Memory B cell (primary cell): ENCODE data around the gene HSF4.

Source experiments
- ATAC-seq: fragments of 150-1000 bp; cut with Tn5 transposase; 2 replicates; pipeline ENCODE4 v1.10.0; 2021; ENCODE audit warnings: low read depth, mild to moderate bottlenecking, moderate library complexity
- DNase-seq, 2 donors: peaks; one replicate each; pipeline ENCODE4 v3.0.0; 2022; ENCODE audit warnings: low spot score in 2 of 2
- H3K27ac Mint-ChIP-seq: one replicate; pipeline ENCODE4 v1.8.0; 2022; ENCODE audit warnings: mild to moderate bottlenecking, moderate library complexity, mixed read lengths
- H3K27me3 Mint-ChIP-seq: one replicate; pipeline ENCODE4 v1.8.0; 2022; ENCODE audit warnings: mixed read lengths
- H3K36me3 Mint-ChIP-seq: one replicate; pipeline ENCODE4 v1.8.0; 2022; ENCODE audit warnings: mild to moderate bottlenecking, mixed read lengths
- H3K4me1 Mint-ChIP-seq: one replicate; pipeline ENCODE4 v1.8.0; 2022; ENCODE audit warnings: mixed read lengths
- H3K4me3 Mint-ChIP-seq: one replicate; pipeline ENCODE4 v1.8.0; 2022; ENCODE audit warnings: mild to moderate bottlenecking, moderate library complexity, mixed read lengths
- H3K9me3 Mint-ChIP-seq: one replicate; pipeline ENCODE4 v1.8.0; 2022; ENCODE audit warnings: mixed read lengths

HSF4 gene

GRCh38 chr16:67191411-67191994 is 27.0 kb downstream of the HSF4 start:
- no peaks in the 10 kb centered on the region for H3K9me3 Mint-ChIP-seq
- DNase-seq (no peak), ATAC-seq (no peak)
- peak overlapping the region; percentile 92 for H3K4me3 Mint-ChIP-seq
- peaks cover 8% of the 10 kb centered on the region for H3K36me3 Mint-ChIP-seq
- peak overlapping the region; percentile 87 for H3K27ac Mint-ChIP-seq
- H3K27me3 Mint-ChIP-seq: peaks cover 1% of the 10 kb centered on the region
- H3K4me1 Mint-ChIP-seq: peaks cover 24% of the 10 kb centered on the region

DNA sequence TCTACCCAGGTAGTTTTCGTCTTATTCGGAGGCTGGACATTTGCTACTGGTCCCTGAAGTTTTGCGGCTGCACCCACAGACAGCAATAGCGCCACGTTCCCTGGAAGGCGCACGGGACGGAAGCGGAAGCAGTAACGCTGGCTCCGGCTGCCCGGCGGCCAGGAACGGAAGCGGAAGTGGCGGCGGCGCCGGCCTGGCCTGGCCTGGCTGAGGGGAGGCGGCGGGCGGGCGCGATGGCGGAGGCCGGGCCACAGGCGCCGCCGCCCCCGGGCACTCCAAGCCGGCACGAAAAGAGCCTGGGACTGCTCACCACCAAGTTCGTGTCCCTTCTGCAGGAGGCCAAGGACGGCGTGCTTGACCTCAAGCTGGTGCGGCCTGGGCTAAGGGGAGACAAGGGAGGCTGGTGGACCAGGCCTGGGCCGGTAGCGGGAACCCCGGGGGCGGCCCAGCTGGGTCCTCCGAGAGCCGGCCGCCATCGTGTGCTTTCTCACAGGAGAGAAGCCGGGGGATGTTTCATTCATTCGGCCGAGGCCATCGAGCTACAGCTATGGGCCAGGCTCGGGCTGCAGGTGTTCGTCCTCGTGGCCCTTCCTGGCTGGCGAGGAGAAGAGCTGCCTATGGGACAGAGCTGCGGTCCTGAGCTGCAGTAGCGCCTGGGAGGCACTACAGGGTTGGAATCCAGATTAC is 27.6 kb downstream of the HSF4 start, which contains the start of gene E2F4:
E2F4 (plus strand) TSS at position 161 of the 687 bp plus-strand sequence; CDS start at position 234, 73 bp downstream.
- H3K36me3 Mint-ChIP-seq: peaks cover 14% of the 10 kb centered on the region
- no peaks in the 10 kb centered on the region for H3K9me3 Mint-ChIP-seq
- peak within 1 kb of the TSS; percentile 92 for H3K4me3 Mint-ChIP-seq
- peak within 1 kb of the TSS; percentile 87 for H3K27ac Mint-ChIP-seq
- peaks cover 1% of the 10 kb centered on the region for H3K27me3 Mint-ChIP-seq
- DNase-seq: peak; percentile 81 to 83
- peaks cover 27% of the 10 kb centered on the region for H3K4me1 Mint-ChIP-seq
- ATAC-seq: peak; percentile 99

DNA sequence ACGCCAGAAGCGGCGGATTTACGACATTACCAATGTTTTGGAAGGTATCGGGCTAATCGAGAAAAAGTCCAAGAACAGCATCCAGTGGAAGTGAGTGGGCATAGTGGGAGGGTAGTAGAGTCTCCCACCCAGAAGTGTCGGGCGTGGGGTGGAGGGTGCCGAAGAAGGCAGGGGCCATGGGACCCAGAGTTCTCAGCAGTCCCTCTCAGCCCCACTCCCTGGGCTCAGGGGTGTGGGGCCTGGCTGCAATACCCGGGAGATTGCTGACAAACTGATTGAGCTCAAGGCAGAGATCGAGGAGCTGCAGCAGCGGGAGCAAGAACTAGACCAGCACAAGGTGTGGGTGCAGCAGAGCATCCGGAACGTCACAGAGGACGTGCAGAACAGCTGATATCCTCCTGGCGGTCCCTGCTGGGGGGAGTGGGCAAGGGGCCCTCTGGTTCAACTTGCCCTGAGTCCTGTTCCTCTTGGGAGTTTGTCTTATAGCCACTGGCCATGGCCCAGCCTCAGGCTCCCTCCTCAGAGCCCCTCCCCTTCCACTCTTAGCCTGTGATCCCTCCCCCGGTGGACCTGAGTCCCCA is 28.3 kb downstream of the HSF4 start:
- Mint-ChIP-seq H3K9me3 (no peaks in the 10 kb centered on the region), H3K27me3 (peaks cover 1% of the 10 kb centered on the region), H3K4me1 (peaks cover 27% of the 10 kb centered on the region), H3K27ac (peak overlapping the region; percentile 87), H3K4me3 (peak overlapping the region; percentile 92), H3K36me3 (peaks cover 14% of the 10 kb centered on the region)
- DNase-seq (no peak), ATAC-seq (no peak)

GRCh38 chr16:67193536-67193935 is 29.0 kb downstream of the HSF4 start:
- Mint-ChIP-seq H3K4me3 (peak overlapping the region; percentile 92), H3K9me3 (no peaks in the 10 kb centered on the region), H3K27me3 (no peaks in the 10 kb centered on the region), H3K27ac (peak overlapping the region; percentile 20), H3K36me3 (peaks cover 16% of the 10 kb centered on the region), H3K4me1 (peaks cover 29% of the 10 kb centered on the region)
- ATAC-seq (no peak), DNase-seq (no peak)

GRCh38 chr16:67194260-67194659 is 29.7 kb downstream of the HSF4 start:
- no peak for ATAC-seq

DNA sequence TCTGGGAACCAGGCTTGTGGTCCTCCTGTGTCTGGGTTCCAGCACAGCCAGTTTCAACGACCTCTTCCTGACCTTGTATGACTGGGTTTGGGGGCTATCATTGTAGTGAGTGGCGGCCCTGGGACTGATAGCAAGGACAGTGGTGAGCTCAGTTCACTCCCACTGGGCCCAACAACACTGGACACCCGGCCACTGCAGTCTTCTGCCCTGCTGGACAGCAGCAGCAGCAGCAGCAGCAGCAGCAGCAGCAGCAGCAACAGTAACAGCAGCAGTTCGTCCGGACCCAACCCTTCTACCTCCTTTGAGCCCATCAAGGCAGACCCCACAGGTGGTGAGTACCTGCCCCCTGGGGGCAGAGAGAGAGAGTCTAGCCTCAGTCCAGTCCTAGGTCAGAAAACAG is 31.1 kb downstream of the HSF4 start:
- H3K9me3 Mint-ChIP-seq: no peaks in the 10 kb centered on the region

More at GRCh38 chr16:67194260-67194659, 29.7 kb downstream of the HSF4 start:
- Mint-ChIP-seq H3K4me1 (peaks cover 29% of the 10 kb centered on the region), H3K27ac (no peak overlapping the region), H3K27me3 (no peaks in the 10 kb centered on the region), H3K4me3 (no peak overlapping the region), H3K9me3 (no peaks in the 10 kb centered on the region), H3K36me3 (peaks cover 16% of the 10 kb centered on the region)
- no peak for DNase-seq

DNA sequence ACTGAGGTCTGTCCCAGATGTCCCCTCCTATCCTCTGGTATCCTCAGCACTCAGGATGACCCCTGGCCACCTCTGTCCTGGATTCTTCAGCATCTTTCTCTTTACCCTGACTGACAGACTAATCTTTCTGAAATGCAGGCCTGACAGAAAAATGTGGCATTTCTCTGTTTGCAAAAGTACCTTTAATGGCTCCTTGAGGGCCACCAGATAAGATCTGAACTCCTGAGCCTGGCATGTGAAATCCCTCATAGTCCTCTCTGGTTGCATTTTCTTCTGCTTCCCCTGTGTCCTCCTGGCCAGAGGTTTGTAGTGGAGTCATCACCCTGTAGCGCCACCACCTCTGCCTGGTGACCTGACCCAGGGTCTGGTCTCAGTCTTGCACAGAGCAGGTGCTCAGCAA is 32.3 kb downstream of the HSF4 start:
- no peak overlapping the region for H3K4me3 Mint-ChIP-seq
- DNase-seq (no peak), ATAC-seq (no peak)
- peaks cover 22% of the 10 kb centered on the region for H3K36me3 Mint-ChIP-seq
- H3K9me3 Mint-ChIP-seq: no peaks in the 10 kb centered on the region
- peaks cover 25% of the 10 kb centered on the region for H3K4me1 Mint-ChIP-seq
- H3K27me3 Mint-ChIP-seq: no peaks in the 10 kb centered on the region
- H3K27ac Mint-ChIP-seq: no peak overlapping the region

More for the DNA sequence above, 31.1 kb downstream of the HSF4 start:
- ATAC-seq (no peak), DNase-seq (no peak)
- Mint-ChIP-seq H3K36me3 (peaks cover 20% of the 10 kb centered on the region), H3K4me1 (peaks cover 31% of the 10 kb centered on the region), H3K27me3 (no peaks in the 10 kb centered on the region), H3K27ac (no peak overlapping the region), H3K4me3 (no peak overlapping the region)

- no peaks in the 10 kb centered on the region for H3K9me3 Mint-ChIP-seq
- no peak for DNase-seq
- H3K27ac Mint-ChIP-seq: no peak overlapping the region
- H3K36me3 Mint-ChIP-seq: peaks cover 22% of the 10 kb centered on the region
- peaks cover 22% of the 10 kb centered on the region for H3K4me1 Mint-ChIP-seq
- no peaks in the 10 kb centered on the region for H3K27me3 Mint-ChIP-seq
- no peak for ATAC-seq
- H3K4me3 Mint-ChIP-seq: no peak overlapping the region
Measured at GRCh38 chr16:67197704-67198103, 33.2 kb downstream of the HSF4 start.

GRCh38 chr16:67198238-67198734 is 33.7 kb downstream of the HSF4 start:
- Mint-ChIP-seq H3K4me1 (peaks cover 18% of the 10 kb centered on the region), H3K4me3 (no peak overlapping the region)

GRCh38 chr16:67199011-67199807 is 34.7 kb downstream of the HSF4 start, which contains the start of gene ELMO3:
Gene ELMO3 (plus strand): TSS chr16:67199131. CDS start chr16:67199327, 196 bp downstream.
- DNase-seq (no peak), ATAC-seq (peak; percentile 68)
- H3K27me3 Mint-ChIP-seq: no peaks in the 10 kb centered on the region
- H3K27ac Mint-ChIP-seq: no peak within 1 kb of the TSS
- H3K9me3 Mint-ChIP-seq: no peaks in the 10 kb centered on the region
- H3K4me3 Mint-ChIP-seq: peak within 1 kb of the TSS; percentile 46
- H3K36me3 Mint-ChIP-seq: peaks cover 22% of the 10 kb centered on the region
- H3K4me1 Mint-ChIP-seq: peaks cover 12% of the 10 kb centered on the region

More at GRCh38 chr16:67198238-67198734, 33.7 kb downstream of the HSF4 start:
- ATAC-seq (peak; percentile 71), DNase-seq (no peak)
- H3K9me3 Mint-ChIP-seq: no peaks in the 10 kb centered on the region
- H3K27ac Mint-ChIP-seq: no peak overlapping the region
- peaks cover 22% of the 10 kb centered on the region for H3K36me3 Mint-ChIP-seq
- H3K27me3 Mint-ChIP-seq: no peaks in the 10 kb centered on the region

DNA sequence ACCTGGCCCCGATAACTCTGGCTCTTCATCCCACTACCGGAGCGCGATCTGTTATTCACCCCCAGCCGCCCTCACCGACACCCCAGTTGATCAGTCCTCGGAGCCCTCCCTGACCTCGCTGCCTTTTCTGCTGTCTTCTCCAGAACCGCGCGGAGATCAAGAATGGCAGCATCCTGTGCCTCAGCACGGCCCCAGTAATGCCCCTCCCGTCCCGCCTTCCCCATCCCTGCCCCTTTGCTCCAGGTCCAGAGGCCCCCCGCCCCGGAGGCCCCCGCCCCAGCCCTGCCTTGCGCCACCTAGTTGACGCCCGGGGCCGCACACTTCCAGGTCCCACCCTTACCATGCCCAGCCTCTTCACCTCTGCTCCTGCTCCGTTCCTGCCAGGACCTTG is 35.3 kb downstream of the HSF4 start:
- peaks cover 12% of the 10 kb centered on the region for H3K4me1 Mint-ChIP-seq
- no peaks in the 10 kb centered on the region for H3K9me3 Mint-ChIP-seq
- H3K27me3 Mint-ChIP-seq: no peaks in the 10 kb centered on the region
- no peak overlapping the region for H3K27ac Mint-ChIP-seq
- DNase-seq (no peak), ATAC-seq (peak; percentile 12)
- peaks cover 22% of the 10 kb centered on the region for H3K36me3 Mint-ChIP-seq
- peak overlapping the region; percentile 46 for H3K4me3 Mint-ChIP-seq

GRCh38 chr16:67200491-67200890 is 35.9 kb downstream of the HSF4 start:
- no peak for ATAC-seq
- no peak overlapping the region for H3K27ac Mint-ChIP-seq

DNA sequence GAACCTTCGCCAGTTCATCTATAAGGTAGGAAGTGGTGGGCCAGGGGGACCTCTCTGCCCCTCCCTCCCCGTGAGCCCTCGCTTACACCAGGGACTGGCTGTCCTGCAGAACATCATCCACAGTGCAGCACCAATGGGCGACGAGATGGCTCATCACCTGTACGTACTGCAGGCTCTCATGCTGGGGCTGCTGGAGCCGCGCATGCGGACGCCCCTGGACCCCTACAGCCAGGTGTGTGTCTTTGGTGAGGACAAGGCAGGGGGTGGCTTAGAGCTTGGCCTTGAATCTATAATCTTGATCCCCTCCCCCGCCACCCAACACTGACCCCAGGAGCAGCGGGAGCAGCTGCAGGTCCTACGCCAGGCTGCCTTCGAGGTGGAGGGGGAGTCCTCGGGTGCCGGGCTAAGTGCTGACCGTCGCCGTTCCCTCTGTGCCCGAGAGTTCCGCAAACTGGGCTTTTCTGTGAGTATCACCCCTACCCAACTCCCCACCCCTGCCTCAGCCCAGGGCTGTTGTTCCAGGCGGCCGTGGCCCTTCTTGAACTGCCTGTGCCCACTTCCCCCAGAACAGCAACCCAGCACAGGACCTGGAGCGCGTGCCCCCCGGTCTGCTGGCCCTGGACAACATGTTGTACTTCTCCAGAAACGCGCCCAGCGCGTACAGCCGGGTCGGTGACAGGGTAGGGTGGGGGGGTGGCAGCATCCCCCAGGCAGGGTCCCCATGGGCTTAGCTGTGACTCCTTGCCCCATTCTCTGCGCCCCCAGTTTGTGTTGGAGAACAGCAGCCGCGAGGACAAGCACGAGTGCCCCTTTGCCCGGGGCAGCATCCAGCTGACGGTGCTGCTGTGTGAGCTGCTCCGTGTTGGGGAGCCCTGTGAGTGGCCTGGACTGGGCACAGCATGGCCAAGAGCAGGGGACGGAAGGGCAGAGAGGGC is 37.1 kb downstream of the HSF4 start:
- no peak for DNase-seq
- ATAC-seq: no peak
- Mint-ChIP-seq H3K27me3 (no peaks in the 10 kb centered on the region), H3K9me3 (no peaks in the 10 kb centered on the region), H3K27ac (no peak overlapping the region), H3K36me3 (peaks cover 12% of the 10 kb centered on the region), H3K4me1 (peaks cover 6% of the 10 kb centered on the region), H3K4me3 (no peak overlapping the region)

More at GRCh38 chr16:67200491-67200890, 35.9 kb downstream of the HSF4 start:
- DNase-seq: no peak
- no peak overlapping the region for H3K4me3 Mint-ChIP-seq
- H3K9me3 Mint-ChIP-seq: no peaks in the 10 kb centered on the region
- peaks cover 22% of the 10 kb centered on the region for H3K36me3 Mint-ChIP-seq
- no peaks in the 10 kb centered on the region for H3K27me3 Mint-ChIP-seq
- peaks cover 12% of the 10 kb centered on the region for H3K4me1 Mint-ChIP-seq
